Testis (tissue), 2 donors: ENCODE data around the gene CSF1R.

Experiments
- POLR2A ChIP-seq: fragments of 450-650 bp; IDR thresholded peaks from one replicate; pipeline ENCODE4 v1.6.1; 2017; ENCODE audit warnings: antibody characterized with exemption, mild to moderate bottlenecking, moderate library complexity
- TF ChIP-seq, protein P1 (sequence below), 3 experiments: fragments of 450-650 bp in 2 of 3; fragments of 200-600 bp in 1 of 3; sonication (generic) in 1 of 3; IDR thresholded peaks; one replicate each; pipeline ENCODE4 v1.5.1; 2016 to 2019; ENCODE audit warnings: antibody characterized with exemption in 3 of 3, mild to moderate bottlenecking in 2 of 3, moderate library complexity in 1 of 3

DNA sequence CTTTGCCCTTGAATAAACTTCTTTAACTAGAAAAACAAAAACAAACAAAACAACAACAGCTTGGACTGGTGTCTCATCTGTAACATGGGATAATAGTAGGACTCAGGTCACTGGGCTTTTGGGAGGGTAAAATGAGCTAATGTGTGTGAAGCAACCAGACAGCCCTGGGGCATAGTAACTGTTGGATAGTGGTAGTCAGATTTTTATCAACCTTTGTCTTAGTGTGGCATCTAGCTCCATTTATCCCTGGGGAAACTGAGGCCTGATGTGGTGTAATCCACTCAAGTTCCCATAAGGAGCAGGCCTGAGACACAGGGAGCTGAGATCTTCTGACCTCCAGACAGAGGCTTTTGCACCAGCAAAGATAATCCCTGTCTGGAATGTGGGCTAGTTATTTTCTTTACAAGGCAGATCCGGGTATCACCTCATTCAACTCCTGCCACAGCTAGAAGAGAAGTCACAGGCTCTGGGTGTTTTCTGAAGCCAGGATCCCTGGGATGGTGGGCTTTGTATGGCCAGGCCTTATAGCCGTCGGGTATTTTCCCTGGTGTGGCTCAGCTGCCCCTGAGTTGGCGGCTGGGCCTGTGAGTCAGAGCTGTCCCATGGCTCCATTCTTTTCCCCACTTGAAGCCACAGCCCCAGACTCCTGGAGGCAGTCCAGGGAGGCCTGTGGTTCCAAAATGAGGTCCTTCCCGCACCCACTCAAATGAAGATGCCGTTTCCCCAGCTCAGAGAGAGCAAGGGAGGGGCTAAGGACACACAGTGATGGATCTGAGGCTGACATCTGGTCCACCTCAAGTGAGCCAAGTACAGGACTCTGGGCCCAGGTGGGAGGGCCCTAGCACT lies 26.1 kb upstream of the CSF1R start:
- TF ChIP-seq, protein P1, sequence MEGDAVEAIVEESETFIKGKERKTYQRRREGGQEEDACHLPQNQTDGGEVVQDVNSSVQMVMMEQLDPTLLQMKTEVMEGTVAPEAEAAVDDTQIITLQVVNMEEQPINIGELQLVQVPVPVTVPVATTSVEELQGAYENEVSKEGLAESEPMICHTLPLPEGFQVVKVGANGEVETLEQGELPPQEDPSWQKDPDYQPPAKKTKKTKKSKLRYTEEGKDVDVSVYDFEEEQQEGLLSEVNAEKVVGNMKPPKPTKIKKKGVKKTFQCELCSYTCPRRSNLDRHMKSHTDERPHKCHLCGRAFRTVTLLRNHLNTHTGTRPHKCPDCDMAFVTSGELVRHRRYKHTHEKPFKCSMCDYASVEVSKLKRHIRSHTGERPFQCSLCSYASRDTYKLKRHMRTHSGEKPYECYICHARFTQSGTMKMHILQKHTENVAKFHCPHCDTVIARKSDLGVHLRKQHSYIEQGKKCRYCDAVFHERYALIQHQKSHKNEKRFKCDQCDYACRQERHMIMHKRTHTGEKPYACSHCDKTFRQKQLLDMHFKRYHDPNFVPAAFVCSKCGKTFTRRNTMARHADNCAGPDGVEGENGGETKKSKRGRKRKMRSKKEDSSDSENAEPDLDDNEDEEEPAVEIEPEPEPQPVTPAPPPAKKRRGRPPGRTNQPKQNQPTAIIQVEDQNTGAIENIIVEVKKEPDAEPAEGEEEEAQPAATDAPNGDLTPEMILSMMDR (IDR thresholded peaks at IDR 0.05), result no peak
- TF ChIP-seq POLR2A, result no peak
